D721Med (cell line): ENCODE results near the gene SUPT4H1.

Experiments used
- DNase-seq: peaks from one replicate; pipeline ENCODE4 v3.0.0; 2011; ENCODE audit warnings: low spot score; ENCODE audit not compliant: insufficient read length
- FAIRE-seq: peaks from 2 replicates; lab custom pipeline; 2011; peaks lifted over from hg19 to GRCh38; lab: Jason Lieb, UNC
- CTCF ChIP-seq: IDR thresholded peaks from 2 replicates; pipeline ENCODE4 v1.5.1; 2012; ENCODE audit warnings: mild to moderate bottlenecking, control low read depth; ENCODE audit not compliant: insufficient read depth; ENCODE audit errors: missing control alignments

The SUPT4H1 gene

GRCh38 chr17:58300336-58300735 is 51.7 kb downstream of the SUPT4H1 start:
- no peak for TF ChIP-seq CTCF
- DNase-seq (no peak), FAIRE-seq (no peak)
